WTC11 (cell line): ENCODE data around the gene LAMA5. TPM values are rescaled to one million over a fixed set of nuclear protein-coding genes. Genes with fewer than 3 reads are reported as not detected.

Experiments used
- ATAC-seq: fragments of 200-7000 bp; cut with Tn5 transposase; 2 replicates; pipeline ENCODE4 v1.10.0; 2021; ENCODE audit warnings: mild to moderate bottlenecking, moderate library complexity
- CTCF ChIA-PET: fragments of 300-600 bp; sonication (Branson Sonifier 250); formaldehyde crosslinking; loops from one replicate; lab custom pipeline; 2021; ENCODE audit warnings: antibody characterized with exemption; lab: Charles Lee
- POLR2A ChIA-PET: fragments of 350-600 bp; sonication (Branson Sonifier 250); formaldehyde crosslinking; loops from one replicate; lab custom pipeline; 2021; ENCODE audit warnings: antibody characterized with exemption; lab: Charles Lee
- DNase-seq: peaks from one replicate; pipeline ENCODE4 v3.0.0; 2021; ENCODE audit warnings: low spot score
- H3K27ac Mint-ChIP-seq: 2 replicates; pipeline ENCODE4 v1.8.0; 2021; ENCODE audit warnings: mixed read lengths
- H3K27me3 Mint-ChIP-seq: 2 replicates; pipeline ENCODE4 v1.8.0; 2021; ENCODE audit warnings: low read depth, mild to moderate bottlenecking, moderate library complexity, mixed read lengths
- H3K36me3 Mint-ChIP-seq: 2 replicates; pipeline ENCODE4 v1.8.0; 2021; ENCODE audit warnings: mixed read lengths
- H3K4me1 Mint-ChIP-seq: 2 replicates; pipeline ENCODE4 v1.8.0; 2022; ENCODE audit warnings: mixed read lengths
- H3K4me3 Mint-ChIP-seq: 2 replicates; pipeline ENCODE4 v1.8.0; 2021; ENCODE audit warnings: mild to moderate bottlenecking, moderate library complexity, mixed read lengths
- H3K9me3 Mint-ChIP-seq: 2 replicates; pipeline ENCODE4 v1.8.0; 2021; ENCODE audit warnings: mixed read lengths
- CBFB ChIP-seq: sonication (generic); formaldehyde crosslinking; IDR thresholded peaks from 2 replicates; pipeline ENCODE4 v1.8.1; 2022; ENCODE audit warnings: mild to moderate bottlenecking, low read depth, missing genetic modification reagents
- CREM ChIP-seq: sonication (generic); formaldehyde crosslinking; IDR thresholded peaks from 2 replicates; pipeline ENCODE4 v1.8.1; 2022; ENCODE audit warnings: mild to moderate bottlenecking, missing genetic modification reagents, moderate library complexity
- E2F1 ChIP-seq: sonication (generic); formaldehyde crosslinking; IDR thresholded peaks from 2 replicates; pipeline ENCODE4 v1.8.0; 2022; ENCODE audit warnings: mild to moderate bottlenecking, missing genetic modification reagents
- E2F4 ChIP-seq: sonication (generic); formaldehyde crosslinking; IDR thresholded peaks from 2 replicates; pipeline ENCODE4 v1.8.1; 2022; ENCODE audit warnings: low read depth, mild to moderate bottlenecking, moderate library complexity, missing genetic modification reagents, borderline replicate concordance
- FOXJ3 ChIP-seq: sonication (generic); formaldehyde crosslinking; IDR thresholded peaks from 2 replicates; pipeline ENCODE4 v1.9.0; 2021; ENCODE audit warnings: missing genetic modification reagents, mild to moderate bottlenecking, borderline replicate concordance
- FOXK1 ChIP-seq: sonication (generic); formaldehyde crosslinking; IDR thresholded peaks from 2 replicates; pipeline ENCODE4 v1.8.0; 2022; ENCODE audit warnings: mild to moderate bottlenecking, moderate library complexity, missing genetic modification reagents
- FOXP1 ChIP-seq: sonication (generic); formaldehyde crosslinking; IDR thresholded peaks from 2 replicates; pipeline ENCODE4 v1.8.0; 2022; ENCODE audit warnings: missing genetic modification reagents, mild to moderate bottlenecking, moderate library complexity, borderline replicate concordance
- GTF2I ChIP-seq: fragments of 250-450 bp; sonication (Bioruptor Pico); conservative IDR thresholded peaks from 2 replicates; pipeline ENCODE4 v1.4.0; 2021; ENCODE audit warnings: mild to moderate bottlenecking
- IRF2 ChIP-seq: sonication (generic); formaldehyde crosslinking; IDR thresholded peaks from 2 replicates; pipeline ENCODE4 v1.8.0; 2022; ENCODE audit warnings: low read depth, missing genetic modification reagents, borderline replicate concordance
- JAZF1 ChIP-seq: fragments of 250-450 bp; sonication (Bioruptor Pico); IDR thresholded peaks from 2 replicates; pipeline ENCODE4 v1.9.0; 2021; ENCODE audit warnings: moderate library complexity, mild to moderate bottlenecking, inconsistent platforms
- KAT7 ChIP-seq: sonication (generic); formaldehyde crosslinking; IDR thresholded peaks from 2 replicates; pipeline ENCODE4 v1.8.1; 2023; ENCODE audit warnings: missing genetic modification reagents, mild to moderate bottlenecking, borderline replicate concordance
- MYBL2 ChIP-seq: sonication (generic); formaldehyde crosslinking; IDR thresholded peaks from 2 replicates; pipeline ENCODE4 v1.8.1; 2023; ENCODE audit warnings: mild to moderate bottlenecking, moderate library complexity, missing genetic modification reagents
- OVOL2 ChIP-seq: fragments of 250-450 bp; sonication (Bioruptor Pico); IDR thresholded peaks from 2 replicates; pipeline ENCODE4 v1.9.0; 2021; ENCODE audit warnings: mild to moderate bottlenecking, borderline replicate concordance
- PRRX2 ChIP-seq: fragments of 250-450 bp; sonication (Bioruptor Pico); IDR thresholded peaks from 2 replicates; pipeline ENCODE4 v1.8.0; 2021; ENCODE audit warnings: mild to moderate bottlenecking
- USF1 ChIP-seq: sonication (generic); formaldehyde crosslinking; IDR thresholded peaks from 2 replicates; pipeline ENCODE4 v1.8.0; 2022; ENCODE audit warnings: mild to moderate bottlenecking, missing genetic modification reagents
- ZBTB43 ChIP-seq: sonication (generic); formaldehyde crosslinking; IDR thresholded peaks from 2 replicates; pipeline ENCODE4 v1.8.1; 2023; ENCODE audit warnings: mild to moderate bottlenecking, missing genetic modification reagents
- ZNF138 ChIP-seq: sonication (generic); formaldehyde crosslinking; conservative IDR thresholded peaks from 2 replicates; pipeline ENCODE4 v1.8.1; 2022; ENCODE audit warnings: mild to moderate bottlenecking, moderate library complexity, missing genetic modification reagents
- ZNF232 ChIP-seq: sonication (generic); formaldehyde crosslinking; IDR thresholded peaks from 2 replicates; pipeline ENCODE4 v1.8.0; 2022; ENCODE audit warnings: mild to moderate bottlenecking, missing genetic modification reagents
- ZNF317 ChIP-seq: sonication (generic); formaldehyde crosslinking; IDR thresholded peaks from 2 replicates; pipeline ENCODE4 v1.8.1; 2023; ENCODE audit warnings: low read depth, mild to moderate bottlenecking, moderate library complexity, missing genetic modification reagents, borderline replicate concordance
- ZSCAN18 ChIP-seq: fragments of 250-450 bp; sonication (Bioruptor Pico); IDR thresholded peaks from 2 replicates; pipeline ENCODE4 v2.1.2; 2022; ENCODE audit warnings: mild to moderate bottlenecking, moderate library complexity
- total RNA-seq: library from RNA; stranded (reverse); gene quantifications from 3 replicates; pipeline ENCODE4 v1.2.3, GENCODE V29; 2021

The LAMA5 gene
- total RNA-seq, 1 experiment from 2014 or later, result 329 TPM

- TF ChIP-seq E2F4 (CRISPR knock-in tag) (no peak), USF1 (CRISPR knock-in tag) (no peak), ZNF317 (CRISPR knock-in tag) (no peak), ZNF138 (CRISPR knock-in tag) (no peak), CBFB (CRISPR knock-in tag) (no peak), MYBL2 (CRISPR knock-in tag) (no peak)
Observed at GRCh38 chr20:62347151-62347404, 20.0 kb downstream of the LAMA5 start (continued).

GRCh38 chr20:62346398-62347150 lies 20.5 kb downstream of the LAMA5 start:
- Mint-ChIP-seq H3K4me1 (peaks cover 2% of the 10 kb centered on the region; the same call in 1 of the 2 replicates), H3K4me3 (no peak overlapping the region), H3K9me3 (peaks cover 9% of the 10 kb centered on the region), H3K27ac (no peak overlapping the region), H3K27me3 (no peaks in the 10 kb centered on the region), H3K36me3 (peaks cover 68% of the 10 kb centered on the region)
- ChIA-PET POLR2A (no interaction called here), CTCF (no interaction called here)
- DNase-seq, result no peak
- ATAC-seq, result no peak
- TF ChIP-seq GTF2I (CRISPR knock-in tag) (no peak), E2F1 (CRISPR knock-in tag) (no peak), FOXP1 (CRISPR knock-in tag) (no peak), ZBTB43 (no peak), MYBL2 (CRISPR knock-in tag) (no peak), ZSCAN18 (CRISPR knock-in tag) (no peak), CREM (no peak), KAT7 (CRISPR knock-in tag) (no peak), IRF2 (CRISPR knock-in tag) (no peak), FOXK1 (CRISPR knock-in tag) (no peak), JAZF1 (CRISPR knock-in tag) (no peak), FOXJ3 (CRISPR knock-in tag) (no peak), OVOL2 (CRISPR knock-in tag) (no peak), PRRX2 (CRISPR knock-in tag) (no peak), ZNF232 (no peak)
